GM19043 (cell line): Measurements from ENCODE around the gene SOX12.

ENCODE experiments used
- ATAC-seq: cut with Tn5 transposase; IDR thresholded peaks from one replicate; pipeline ENCODE4 v1.9.1; 2021; ENCODE audit warnings: low read depth; ENCODE audit not compliant: unreplicated experiment

The SOX12 gene

GRCh38 chr20:300345-300990 lies 24.9 kb upstream of the SOX12 start:
- no peak for ATAC-seq

- no peak for ATAC-seq
These were observed 23.2 kb upstream of the SOX12 start for GRCh38 chr20:301886-302848.

- ATAC-seq: no peak
These were observed 19.6 kb upstream of the SOX12 start for GRCh38 chr20:305745-306144.

GRCh38 chr20:308427-309038 lies 16.8 kb upstream of the SOX12 start:
- ATAC-seq: no peak

GRCh38 chr20:309306-309840 lies 16.0 kb upstream of the SOX12 start:
- ATAC-seq: no peak

- ATAC-seq: peak; percentile 99
These were observed 15.3 kb upstream of the SOX12 start for GRCh38 chr20:309841-310644.

GRCh38 chr20:310645-311044 lies 14.7 kb upstream of the SOX12 start:
- ATAC-seq: no peak

GRCh38 chr20:311609-312008 lies 13.7 kb upstream of the SOX12 start:
- no peak for ATAC-seq

- ATAC-seq: no peak
These were observed 13.3 kb upstream of the SOX12 start for GRCh38 chr20:312067-312466.

- no peak for ATAC-seq
These were observed 12.5 kb upstream of the SOX12 start for GRCh38 chr20:312866-313265.

GRCh38 chr20:313402-313801 lies 11.9 kb upstream of the SOX12 start:
- no peak for ATAC-seq

- ATAC-seq: no peak
These were observed 11.4 kb upstream of the SOX12 start for GRCh38 chr20:313948-314347.

GRCh38 chr20:316316-317068 lies 8.9 kb upstream of the SOX12 start:
- no peak for ATAC-seq

- ATAC-seq: peak; percentile 48
These were observed 941 bp upstream of the SOX12 start for GRCh38 chr20:324177-325044.

- no peak for ATAC-seq
These were observed 715 bp downstream of the SOX12 start for GRCh38 chr20:325889-326644.

GRCh38 chr20:326645-327185 lies 1.4 kb downstream of the SOX12 start:
- ATAC-seq: no peak

GRCh38 chr20:327186-328026 lies 2.1 kb downstream of the SOX12 start:
- no peak for ATAC-seq
